GM19239 (cell line): ENCODE data around the gene NUP98.
"Not testable (repeated sequence)": the region's sequence is repeated elsewhere in the genome, so short reads cannot be mapped to it uniquely, and the experiment has no call there.

ENCODE experiments used
- DNase-seq: peaks from one replicate; pipeline ENCODE4 v3.0.0; 2011; ENCODE audit warnings: low spot score; ENCODE audit not compliant: insufficient read length
- FAIRE-seq: peaks from 2 replicates; lab custom pipeline; 2011; peaks lifted over from hg19 to GRCh38; lab: Jason Lieb, UNC

The NUP98 gene

DNA sequence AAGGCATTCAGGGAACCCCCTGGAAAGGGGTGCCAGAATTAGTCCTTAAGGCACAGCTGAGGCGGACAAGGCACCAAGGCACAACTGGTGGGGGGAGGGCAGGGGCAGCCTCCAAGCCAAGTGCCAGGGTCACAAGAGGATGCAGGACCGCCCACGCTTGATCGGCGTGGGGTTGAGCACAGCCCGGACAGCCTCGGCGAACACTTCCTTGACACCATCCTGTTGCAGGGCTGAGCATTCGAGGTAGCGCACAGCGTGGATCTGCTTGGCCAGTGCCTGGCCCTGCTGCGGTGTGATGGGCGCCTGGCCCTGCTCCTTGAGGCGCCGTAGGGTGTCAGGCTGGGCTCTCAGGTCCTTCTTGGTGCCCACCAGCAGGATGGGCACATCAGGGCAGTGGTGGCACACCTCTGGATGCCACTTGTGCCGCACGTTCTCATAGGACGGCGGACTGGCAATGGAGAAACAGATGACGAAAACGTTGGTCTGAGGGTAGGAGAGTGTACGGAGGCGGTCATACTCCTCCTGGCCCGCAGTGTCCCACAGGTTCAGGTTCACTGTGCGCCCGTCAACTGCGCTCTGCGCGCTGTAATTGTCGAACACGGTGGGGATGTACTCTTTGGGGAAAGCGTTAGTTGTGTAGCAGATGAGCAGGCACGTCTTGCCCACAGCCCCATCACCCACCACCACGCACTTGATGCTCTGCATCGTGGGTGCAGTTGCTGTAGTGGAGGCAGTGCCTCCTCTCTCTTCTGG is 30.3 kb upstream of the NUP98 start:
- no peak for DNase-seq
- FAIRE-seq, result no peak

DNA sequence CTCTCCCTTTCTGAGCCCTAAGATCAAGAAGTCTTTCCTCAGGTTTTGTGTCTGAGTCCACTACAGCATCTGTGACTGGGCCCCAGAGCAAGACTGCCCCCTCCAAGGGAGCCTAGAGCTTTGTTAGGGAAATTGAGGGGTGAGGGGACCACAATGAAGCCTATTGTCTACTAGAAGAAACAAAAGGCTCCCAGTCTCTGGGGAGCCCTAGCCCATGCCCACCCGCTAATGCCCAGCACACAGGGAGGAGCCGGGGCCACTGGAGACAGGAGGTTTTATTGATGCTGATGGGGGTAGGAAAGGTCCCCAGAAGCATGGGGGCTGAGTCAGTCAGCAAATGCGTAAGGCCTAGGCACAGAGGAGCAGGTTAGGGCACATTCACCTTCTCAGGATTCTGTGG is 29.4 kb upstream of the NUP98 start:
- DNase-seq (no peak), FAIRE-seq (no peak)

DNA sequence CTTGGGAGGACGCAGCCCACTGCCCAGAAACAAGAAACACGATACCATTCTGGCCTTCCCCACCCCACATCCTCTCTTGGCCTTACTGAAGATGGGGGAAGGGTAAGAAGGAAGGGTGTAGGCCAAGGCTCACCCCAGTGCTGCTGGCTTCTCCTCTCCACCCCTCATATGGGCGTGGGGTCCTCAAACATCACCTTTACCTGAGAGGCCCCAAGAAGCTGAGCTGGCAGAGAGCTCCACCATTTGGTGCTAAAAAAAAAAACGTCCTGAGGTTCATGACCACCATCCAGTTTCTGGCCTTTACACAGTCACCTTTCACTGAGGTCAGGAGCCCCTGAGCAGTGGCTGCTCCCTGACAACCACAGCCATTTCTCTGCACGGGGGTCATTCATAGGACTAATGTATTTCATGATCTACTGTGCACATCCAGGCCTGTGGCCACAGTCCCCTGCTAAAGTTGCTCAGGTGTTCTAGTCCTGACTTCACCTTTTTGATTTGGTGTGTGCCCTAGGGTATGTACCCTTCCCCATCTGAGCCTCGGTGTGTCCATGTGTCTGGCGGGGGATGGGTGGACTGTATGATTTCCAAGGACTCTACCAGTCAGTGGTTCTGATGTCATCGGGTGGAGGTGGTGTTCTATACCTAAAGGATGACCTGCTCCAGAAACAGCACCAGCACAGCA is 28.3 kb upstream of the NUP98 start:
- no peak for FAIRE-seq
- DNase-seq, result no peak

DNA sequence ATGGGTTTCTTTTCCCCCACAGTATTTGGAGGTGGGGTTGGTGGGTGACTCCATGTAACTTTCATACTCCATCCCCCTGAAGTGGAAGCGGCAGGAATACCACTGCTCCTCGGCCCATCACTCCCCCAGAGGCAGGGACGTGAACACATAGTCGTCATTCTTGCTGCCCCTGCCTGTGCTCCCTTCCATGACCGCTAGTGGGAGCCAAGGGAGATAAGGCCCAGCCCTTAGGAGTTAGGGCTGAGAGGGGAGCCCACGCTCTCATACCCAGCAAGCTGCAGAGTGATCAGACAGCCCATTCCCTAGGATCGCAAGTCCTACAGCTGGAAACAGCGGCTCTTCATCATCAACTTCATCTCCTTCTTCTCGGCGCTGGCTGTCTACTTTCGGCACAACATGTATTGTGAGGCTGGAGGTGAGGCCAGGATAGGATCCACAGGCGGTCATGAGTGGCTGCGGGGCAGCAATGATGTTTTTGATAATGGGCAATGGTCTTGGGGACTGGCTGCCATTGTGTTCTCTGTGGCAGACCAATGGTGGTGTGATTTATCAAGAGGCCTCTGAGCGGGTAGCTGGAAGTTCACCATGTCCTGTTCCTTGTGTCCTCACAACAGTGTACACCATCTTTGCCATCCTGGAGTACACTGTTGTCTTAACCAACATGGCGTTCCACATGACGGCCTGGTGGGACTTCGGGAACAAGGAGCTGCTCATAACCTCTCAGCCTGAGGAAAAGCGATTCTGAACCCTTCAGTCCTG is 27.5 kb upstream of the NUP98 start:
- DNase-seq (peak; percentile 79), FAIRE-seq (peak; percentile 98)

DNA sequence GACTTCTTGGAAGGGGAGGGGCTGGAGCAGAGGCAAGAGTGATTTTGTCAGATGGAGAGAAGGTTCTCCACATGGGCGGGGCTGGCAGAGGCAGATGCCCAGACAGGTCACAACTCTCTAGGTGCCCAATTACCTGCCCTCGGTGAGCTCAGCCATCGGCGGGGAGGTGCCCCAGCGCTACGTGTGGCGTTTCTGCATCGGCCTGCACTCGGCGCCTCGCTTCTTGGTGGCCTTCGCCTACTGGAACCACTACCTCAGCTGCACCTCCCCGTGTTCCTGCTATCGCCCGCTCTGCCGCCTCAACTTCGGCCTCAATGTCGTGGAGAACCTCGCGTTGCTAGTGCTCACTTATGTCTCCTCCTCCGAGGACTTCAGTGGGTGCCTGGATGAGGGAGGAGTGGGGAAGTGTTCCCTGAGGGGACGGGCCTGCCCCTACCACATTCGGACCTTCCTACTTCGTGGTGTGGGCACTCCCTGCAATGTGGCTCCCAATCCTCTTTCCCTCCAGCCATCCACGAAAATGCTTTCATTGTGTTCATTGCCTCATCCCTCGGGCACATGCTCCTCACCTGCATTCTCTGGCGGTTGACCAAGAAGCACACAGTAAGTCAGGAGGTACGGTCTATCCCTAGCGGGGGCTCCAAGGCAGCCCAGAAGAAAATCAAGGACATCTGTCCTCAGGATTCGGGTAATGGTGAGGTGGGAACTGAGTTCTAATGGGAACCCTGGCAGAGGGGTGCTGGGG is 26.6 kb upstream of the NUP98 start:
- DNase-seq (no peak), FAIRE-seq (no peak)

DNA sequence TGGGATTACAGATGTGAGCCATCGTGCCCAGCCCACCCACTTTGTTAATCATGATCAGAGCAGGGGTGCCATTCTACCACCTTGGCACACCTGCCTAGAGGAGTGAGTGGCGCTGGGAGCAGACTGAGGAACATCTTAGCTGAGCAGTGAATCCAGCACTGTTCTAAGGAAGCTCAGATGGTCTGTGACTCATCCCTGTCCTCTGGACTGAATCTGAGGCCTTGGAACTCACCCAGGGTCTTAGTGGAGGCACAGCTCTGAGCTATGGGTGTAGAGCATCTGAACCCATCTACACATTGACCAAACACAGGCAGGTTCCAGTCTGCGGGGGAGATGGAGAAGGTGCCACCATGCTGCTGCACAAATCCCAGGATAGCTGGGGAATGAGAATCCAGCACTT is 25.9 kb upstream of the NUP98 start:
- no peak for DNase-seq
- no peak for FAIRE-seq

DNA sequence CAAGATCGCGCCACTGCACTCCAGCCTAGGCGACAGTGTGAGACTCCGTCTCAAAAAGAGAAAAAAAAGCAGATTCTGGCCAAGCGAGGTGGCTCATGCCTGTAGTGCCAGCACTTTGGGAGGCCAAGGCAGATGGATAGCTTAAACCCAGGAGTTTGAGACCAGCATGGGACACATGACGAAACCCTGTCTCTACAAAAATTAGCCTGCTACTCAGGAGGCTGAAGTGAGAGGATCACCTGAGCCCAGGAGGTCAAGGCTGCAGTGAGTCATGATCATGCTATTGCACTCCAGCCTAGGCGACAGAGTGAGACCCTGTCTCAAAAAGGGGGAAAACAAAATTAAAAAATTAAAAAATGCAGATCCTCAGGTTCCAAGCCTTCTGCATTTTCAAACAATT is 25.0 kb upstream of the NUP98 start:
- FAIRE-seq (no peak), DNase-seq (no peak)

DNA sequence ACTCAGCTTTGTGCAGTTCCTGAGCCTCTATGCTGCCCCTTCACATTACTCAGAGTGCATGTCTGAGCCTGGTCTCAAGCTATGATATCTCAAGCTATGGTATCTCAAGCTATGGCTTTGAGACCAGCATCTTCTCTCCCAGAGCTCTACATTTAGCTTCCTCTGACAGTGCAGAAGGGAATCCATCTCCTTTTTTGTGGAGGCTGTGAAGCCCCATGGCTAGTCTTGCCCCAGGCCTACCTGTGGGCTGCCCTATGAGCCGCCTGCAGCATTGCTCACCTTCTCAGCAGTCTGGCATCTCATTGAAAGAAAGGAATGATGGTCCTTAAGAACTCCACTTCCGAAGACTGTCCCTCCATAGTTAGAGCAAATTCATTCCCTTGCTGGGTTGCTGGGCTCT is 23.6 kb upstream of the NUP98 start:
- no peak for FAIRE-seq
- DNase-seq, result no peak

DNA sequence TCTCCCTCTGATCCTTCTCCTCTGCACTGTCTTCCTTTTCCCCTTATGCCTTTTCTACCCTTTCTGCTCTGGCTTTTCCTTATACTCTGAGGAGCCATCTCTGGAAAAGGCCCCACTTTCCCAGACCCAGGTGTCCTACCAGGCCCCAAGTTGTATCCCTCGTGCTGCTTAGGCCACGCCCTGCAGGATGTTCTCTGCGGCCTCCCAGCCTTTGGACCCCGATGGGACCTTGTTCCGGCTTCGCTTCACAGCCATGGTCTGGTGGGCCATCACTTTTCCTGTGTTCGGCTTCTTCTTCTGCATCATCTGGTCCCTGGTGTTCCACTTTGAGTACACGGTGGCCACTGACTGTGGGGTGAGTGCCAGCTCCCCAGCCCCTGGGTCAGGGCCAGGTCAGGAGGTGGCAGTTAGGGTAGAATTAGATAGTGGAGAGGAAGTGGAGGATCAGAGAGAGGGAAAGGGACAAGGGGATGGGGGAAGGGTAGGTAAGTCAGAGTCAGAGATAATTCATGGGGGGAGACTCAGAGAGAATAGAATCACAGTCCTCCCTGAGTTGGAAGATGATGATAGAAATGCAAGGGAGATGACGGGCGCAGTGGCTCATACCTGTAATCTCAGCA is 19.9 kb upstream of the NUP98 start:
- FAIRE-seq, result no peak
- DNase-seq, result no peak

DNA sequence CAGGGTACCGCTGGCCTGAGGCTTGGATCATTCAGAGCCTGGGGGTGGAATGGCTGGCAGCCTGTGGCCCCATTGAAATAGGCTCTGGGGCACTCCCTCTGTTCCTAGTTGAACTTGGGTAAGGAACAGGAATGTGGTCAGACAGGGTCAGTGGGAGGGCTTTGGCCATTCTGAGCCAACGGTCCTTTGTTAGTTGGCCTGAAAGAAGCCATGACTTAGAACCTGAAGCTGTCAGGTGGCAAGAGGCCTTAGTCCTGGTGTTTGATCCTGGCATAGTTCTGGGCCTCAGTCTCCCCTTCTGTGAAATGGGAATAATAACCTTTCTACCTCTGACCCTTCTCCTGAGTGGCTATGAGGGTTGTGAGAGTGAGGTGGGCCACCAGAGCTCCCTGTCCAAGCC is 19.3 kb upstream of the NUP98 start:
- DNase-seq (no peak), FAIRE-seq (no peak)

DNA sequence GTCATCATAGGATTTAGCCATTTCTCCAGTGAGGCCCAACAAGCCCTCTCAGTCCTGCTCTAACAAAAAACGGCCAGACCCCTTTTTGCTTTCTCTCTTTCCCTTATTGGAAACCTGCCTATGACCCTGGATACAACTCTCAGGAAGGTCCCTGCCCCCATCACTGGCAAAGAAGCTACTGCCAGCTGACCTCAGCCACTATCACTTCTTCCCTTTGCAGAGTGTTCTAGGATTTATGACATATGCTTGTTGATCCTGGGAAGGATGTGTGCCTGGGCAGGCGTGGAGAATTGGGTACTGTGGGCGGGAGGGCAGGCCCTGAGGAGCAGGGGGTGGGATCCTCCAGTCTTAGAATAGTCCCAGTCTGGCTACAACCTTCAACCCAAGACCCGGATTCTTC is 18.5 kb upstream of the NUP98 start:
- FAIRE-seq, result no peak

DNA sequence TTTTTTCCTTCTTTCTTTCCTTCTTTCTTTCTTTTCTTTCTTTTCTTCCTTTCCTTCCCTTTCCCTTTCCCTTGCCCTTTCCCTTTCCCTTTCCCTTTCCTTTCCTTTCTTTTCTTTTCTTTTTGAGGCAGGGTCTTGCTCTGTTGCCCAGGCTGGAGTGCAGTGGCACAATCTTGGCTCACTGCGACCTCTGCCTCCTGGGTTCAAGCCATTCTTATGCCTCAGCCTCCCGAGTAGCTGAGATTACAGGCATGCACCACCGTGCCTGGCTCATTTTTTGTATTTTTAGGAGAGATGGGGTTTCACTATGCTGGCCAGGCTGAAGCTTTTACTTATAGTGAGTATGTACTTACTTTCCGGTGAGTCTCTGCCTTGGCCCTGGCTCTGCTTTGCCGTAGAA is 17.5 kb upstream of the NUP98 start:
- DNase-seq, FAIRE-seq: not testable (repeated sequence)

More for the DNA sequence above, 18.5 kb upstream of the NUP98 start:
- no peak for DNase-seq

DNA sequence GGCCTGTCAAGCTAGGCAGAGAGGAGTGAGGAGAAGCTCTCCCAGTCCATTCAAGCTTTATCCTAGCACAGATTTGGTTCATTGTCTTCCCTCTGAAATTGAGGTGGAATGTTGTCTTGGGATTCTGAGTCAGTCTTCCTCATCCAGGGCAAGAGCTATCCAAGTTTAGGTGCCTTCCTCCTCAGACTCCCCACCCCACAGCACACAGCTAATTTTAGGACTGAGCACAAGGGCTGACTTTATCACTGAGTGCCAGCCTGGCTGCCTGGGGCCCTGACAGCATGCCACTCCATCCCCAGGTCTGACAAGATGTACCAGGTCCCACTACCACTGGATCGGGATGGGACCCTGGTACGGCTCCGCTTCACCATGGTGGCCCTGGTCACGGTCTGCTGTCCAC is 13.6 kb upstream of the NUP98 start:
- DNase-seq, result no peak
- no peak for FAIRE-seq

DNA sequence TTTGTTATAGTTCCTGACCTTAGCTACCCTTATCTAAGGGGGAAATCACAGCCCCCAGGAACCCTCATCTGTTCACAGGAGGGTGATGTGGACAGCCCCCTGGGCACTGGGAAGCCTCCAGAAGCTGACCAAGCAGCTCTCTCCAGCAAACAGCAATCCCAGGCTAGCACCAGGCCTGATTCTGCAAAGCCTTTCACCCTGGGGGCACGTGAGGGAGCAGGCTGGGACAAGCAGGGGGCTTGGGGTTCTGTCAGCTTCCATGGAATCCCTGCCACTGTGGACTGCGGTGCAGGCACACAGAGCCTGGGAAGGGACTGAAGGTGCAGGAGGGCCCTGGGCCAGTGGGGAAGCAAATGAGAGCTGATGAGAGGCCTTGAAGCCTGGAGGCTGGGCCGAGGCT is 13.1 kb upstream of the NUP98 start:
- DNase-seq, result no peak
- no peak for FAIRE-seq

DNA sequence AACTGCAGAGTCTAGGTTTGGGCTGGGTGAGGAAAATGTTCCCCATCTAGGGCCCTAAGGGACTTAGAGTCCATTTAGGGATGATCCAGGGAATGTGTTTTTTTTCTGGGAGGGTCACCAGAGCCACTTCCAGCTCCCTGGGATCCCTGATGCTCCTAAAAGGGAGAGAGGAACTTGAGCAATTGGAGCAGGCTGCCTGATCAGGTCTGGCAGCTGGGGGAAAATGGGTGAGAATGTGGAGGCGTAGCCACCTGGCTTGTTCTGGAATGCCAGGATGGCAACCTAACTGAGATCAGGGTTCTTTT is 12.2 kb upstream of the NUP98 start:
- no peak for FAIRE-seq
- DNase-seq, result no peak

DNA sequence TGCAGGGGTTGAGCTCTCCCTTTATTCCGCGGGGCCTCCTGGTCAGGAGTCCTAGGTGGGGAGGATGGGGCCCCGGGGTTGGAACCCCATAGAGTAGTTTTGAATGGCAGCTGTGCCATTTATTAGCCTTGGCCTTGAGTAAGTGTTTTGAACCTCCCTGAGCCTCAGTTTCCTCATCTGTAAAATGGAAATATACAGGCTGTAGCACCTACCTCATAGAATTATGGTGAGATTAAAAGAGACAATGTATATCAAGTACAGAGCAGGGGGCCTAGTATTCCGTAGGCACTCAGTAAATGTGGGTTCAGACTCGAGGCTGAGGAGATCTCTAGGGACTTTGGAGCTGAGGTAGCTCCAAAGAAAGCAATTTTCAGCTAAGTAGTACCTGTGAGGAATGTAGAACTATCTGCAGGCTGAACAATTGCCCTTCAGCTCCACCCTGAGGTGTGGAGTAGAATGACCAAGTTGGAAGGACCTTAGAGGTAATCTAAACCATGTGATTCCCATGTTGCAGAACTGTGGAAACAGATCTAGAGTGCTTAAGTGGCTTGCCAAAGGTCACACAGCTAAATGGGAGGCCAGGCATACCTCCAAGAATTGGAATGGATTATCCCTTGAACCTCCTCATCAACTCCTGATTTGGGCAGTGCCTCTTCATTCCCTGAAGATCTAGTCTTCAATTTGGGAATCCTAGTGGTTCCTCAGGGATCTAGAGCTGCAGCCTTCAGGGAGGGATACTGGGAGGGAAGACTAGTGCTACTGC is 11.7 kb upstream of the NUP98 start:
- DNase-seq (peak; percentile 64), FAIRE-seq (peak; percentile 96)

DNA sequence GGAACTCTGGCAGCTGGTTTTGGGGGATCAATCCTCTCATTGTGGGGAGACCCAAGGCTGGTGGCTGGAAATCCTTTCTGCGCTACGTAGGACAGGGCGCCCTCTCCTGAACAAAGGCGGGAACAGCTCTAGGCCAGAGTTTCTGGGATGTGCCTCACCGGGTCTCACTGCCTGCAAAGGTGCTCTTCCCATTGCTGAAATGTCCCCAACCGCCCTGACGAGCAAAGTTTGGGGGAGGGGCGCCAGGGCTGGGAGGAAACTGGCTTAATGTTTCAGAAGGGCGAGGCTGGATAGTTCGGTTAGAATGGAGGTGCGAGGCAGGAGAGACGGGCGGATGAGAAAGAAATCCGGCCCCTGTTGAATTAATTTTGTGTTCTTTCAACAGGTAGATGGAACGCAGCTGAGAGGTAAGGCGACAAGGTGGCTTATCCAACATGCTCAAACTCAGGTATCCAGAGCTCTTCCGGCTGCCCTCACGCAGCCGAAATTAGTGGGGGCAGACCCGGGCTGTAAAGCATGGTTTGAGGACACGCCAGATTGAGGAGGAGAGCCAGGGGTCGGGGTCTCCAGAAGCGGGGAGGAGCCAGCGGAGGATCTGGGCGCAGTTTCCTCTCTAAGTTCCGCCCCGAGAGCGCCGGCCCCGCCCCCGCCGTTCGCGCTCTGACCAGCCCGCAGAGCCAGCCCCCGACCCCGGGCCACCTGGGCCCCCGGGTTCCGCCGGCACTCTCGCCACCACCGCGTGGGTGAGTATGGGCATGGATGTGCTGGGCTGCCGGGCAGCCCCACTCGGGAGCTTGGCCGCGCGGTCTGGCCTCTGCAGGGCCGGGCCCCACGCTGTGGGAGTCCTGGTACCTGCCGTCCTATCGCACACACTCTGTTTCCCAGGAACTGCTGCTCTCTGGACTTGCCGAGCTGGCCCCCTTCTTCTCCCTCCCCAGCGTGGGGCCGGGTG is 10.8 kb upstream of the NUP98 start, which contains the start of gene PGAP2:
PGAP2 (plus strand) TSS at position 652 of the 952 bp plus-strand sequence. CDS start 2,700 bp downstream, outside the sequence.
- FAIRE-seq (peak; percentile 68), DNase-seq (peak; percentile 57)

DNA sequence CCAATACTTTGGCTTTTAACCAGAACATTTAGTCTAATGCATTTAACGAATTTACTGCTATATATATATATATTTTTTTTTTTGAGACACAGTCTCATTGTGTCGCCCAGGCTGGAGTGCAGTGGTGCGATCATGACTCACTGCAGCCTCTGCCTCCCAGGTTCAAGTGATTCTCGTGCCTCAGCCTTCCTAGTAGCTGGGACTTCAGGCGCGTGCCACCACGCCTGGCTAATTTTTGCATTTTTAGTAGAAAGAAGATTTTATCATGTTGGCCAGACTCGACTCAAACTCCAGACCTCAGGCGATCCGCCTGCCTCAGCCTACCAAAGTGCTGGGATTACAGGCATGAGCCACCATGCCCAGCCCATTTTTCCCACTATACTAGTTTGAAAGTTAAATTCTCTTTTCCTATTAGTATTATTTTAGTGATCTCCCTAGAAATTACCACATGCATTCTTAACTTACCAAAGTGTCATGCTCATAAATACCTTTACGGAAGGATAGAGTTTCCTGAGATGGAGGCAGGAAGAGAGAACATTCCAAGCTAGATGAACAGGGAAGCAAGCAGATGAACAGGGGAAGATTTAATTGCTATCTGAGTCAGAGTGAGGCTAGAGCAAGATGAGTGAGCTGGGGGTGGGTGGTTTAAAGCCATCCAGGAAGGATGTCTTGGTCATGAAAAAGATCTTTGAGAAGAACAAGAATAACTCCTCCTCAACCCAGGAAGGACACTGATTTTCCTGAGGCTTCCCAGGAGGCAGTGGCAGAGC is 6.6 kb upstream of the NUP98 start:
- DNase-seq (no peak), FAIRE-seq (no peak)
